Stimulated activated CD4-positive, alpha-beta T cell treated with anti-CD3 and anti-CD28 coated beads, Interleukin-2, amount 100 ng/mL, for 4 hours (primary cell): Measurements from ENCODE around the gene ZCCHC24.
A peak's percentile ranks its signal among the peaks of the same experiment; 100 is the strongest.

Experiments
- DNase-seq: peaks from one replicate; pipeline ENCODE4 v3.0.0-alpha.2; 2020; ENCODE audit warnings: low read depth

The ZCCHC24 gene

DNA sequence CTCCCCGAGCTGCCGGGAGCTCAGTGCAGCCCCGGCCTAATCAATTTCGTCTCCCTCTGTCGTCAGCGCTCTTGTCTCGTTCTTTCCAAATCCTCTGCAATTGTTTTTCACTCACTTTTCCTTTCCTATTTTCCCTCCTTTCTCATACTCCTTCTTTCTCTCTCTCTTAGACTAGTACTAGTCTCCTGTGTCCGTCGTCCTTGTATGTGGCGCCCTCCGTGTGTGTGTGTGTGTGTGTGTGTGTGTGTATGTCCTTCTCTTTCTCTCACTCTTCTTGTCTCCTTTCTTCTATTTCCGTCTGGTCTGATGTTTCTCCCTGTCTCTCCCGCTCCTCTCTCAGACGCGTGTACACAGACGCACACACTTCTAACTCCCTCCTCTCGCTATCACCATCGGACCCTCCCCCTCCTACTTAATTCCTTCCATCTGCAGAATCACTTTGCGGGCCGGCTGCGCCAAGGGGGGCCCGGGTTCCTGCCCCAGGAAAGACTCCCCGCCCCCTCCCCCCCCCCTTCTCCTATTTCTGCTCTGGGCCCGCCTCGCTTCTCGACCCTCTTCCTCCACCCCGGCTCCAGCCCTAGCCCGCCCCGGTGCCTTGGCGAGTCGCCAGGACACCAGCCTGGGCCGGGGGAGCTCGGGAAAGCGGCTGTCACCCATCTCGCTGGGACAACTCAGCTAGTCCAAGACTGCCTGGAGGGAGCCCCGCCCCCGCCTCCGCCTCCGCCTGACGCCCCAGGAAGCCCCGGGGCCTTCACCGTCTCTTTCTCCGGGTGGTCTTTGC is 743 bp upstream of the ZCCHC24 start:
- DNase-seq = no peak

DNA sequence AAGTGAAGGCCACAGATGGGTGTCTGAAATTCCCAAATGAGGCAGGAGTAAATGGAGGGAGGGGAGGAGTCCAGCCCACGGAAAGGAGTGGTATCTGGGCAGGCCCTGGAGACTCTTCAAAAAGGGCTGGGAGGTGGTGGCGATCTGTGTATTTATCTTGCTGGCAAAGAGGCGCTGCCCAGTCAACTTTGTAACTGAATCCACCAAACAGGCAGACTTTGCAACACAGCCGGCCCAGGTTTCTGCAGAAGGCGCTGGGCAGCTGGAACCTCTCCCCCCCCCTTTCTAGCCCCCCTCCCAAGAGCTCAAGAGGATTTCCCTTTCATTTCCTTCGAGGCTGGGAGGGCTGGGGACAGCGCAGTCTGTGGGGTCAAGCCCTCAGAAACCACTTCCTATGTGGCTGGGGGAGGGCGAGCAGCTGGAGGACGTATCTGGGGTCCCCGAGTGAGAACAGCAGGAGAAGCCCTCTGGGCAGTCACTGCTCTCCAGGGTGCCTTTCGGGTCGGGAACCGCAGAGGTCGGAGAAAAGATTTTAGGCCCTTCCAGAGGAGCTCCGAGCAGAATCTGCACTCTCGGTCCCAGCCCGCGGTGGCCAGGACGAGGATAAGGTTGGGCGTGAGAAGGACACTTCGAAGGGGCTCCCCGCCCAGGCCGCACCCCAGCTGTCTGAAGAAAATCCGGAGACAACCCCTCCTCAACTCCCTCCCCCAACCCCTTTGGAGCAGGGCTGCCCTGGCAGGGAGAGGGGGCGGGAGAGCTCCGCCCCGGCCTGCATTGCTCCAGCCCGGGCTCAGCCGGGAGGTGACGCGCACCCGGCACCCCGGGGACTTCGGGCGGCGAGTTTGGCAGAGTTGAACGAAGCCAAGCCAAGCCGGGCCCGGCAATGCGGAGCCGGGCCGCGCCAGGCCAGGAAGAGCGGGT is 965 bp downstream of the ZCCHC24 start:
- DNase-seq = peak; percentile 22

DNA sequence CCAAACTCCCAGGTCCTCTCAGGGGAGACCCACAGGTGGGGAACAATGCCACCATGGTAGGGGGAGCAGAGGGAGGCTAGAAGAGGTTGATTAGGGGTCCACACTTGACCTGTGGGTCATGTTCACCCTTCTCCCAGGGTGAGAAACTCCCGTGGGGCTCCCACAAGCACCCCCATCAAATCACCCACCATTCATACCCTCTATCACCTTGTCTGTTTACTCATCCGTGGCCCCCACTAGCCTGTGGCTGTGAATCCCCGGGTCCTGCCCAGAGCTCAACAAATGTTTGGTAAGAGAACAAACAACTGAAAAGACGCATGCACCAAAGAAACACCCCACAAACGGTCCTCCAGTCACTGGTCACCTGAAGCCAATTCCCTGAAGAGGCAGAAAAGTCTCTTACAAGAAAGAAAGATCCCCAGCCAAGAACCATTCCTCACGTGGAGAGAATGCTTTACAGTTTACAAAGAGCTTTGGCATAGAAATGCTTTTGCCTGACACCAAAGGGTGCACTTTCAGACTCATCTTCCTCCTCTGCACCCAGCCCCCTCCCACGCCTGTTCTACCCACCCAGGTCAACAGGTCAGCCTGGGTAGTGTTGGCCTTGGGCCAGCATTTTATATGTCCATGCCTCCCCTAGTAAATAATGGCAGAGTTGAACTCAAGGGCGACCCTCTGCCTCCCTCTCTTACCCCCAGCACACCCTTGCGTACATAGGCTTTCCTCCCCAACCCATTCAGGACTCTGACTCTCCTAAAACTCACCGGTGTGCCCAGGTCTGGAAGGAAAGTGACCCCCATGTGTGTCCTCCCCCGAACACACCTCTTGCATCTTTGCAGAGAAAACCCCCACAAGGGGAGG is 1.9 kb downstream of the ZCCHC24 start:
- no peak for DNase-seq

DNA sequence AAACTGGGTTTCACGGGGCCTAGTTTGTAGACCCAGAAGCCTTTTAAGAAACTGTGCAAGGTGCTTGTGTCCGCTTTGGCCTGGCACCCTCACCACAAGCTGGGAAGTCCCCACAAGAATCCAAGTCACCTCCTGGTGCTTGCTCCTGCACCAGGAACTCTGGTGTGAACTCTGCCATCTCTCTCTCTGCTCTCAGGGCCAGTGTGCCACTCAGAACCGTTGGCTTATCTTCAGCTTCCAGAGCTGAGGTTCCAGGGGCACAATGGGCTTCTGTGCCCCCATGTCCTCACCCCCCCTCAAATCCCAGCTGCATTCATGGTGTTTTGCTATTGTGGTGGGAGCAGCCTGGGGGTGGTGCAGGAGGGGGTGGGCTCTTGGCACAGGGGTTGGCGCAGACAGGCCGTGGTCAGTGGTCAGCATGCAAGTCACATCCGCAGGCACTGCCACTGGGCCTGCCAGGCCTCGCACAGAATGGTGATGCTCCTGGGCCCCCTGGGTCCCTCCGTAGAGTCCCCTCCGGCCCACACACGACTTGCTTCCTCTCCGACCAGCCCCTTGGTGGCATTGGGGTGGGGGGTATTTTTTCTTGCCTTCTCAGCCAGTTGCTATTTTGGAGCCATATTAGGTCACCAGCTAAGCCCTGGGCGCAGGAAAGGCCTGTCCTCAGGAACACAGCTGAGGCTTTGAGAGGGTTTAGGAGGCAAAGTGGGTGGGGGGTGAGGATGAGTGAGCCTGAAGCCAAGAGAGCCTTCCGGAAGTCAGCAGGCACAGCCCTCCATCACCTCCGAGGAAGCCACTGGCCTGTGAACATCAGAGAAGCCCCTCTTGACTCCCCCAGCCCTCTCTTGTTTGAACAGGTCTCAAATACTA is 3.0 kb downstream of the ZCCHC24 start:
- no peak for DNase-seq

DNA sequence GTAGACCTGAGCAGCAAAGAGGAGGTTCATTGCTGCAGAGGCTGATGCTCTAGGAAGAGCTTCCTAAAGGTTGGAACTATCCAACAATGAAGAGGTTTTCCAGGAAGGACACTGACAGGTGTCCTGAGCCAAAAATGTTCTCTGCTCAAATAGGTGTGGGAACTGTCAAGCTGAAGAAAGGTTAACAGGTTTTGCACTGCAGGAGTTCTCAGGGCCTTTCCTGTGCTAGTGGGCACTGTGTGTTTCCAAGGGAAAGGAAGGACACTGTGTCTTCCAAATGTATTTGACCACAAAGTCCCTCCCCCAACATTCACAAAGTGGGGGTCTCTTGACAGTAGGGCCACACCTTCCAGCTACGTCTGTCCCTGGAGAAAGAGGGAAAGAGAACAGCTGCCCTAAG is 4.0 kb downstream of the ZCCHC24 start:
- no peak for DNase-seq

DNA sequence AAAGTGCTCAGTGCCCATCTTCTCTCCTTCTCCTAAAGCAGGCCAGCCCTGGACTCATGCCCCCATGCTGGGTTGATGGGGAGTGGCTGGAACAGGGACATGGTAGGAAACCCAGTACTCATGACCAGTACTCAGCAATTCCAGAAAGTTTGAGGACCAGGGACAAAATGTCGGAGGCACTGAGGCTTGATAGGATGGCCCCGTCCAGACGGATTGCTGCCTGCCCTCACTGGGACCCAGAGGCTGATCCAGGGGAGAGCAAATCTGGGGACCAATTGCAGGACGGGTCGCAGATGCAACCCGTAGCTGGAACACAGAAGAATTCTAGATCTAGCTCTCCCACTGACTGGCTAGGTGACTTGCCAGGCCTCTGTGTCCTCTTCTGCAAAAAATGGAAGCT is 5.1 kb downstream of the ZCCHC24 start:
- DNase-seq = no peak

DNA sequence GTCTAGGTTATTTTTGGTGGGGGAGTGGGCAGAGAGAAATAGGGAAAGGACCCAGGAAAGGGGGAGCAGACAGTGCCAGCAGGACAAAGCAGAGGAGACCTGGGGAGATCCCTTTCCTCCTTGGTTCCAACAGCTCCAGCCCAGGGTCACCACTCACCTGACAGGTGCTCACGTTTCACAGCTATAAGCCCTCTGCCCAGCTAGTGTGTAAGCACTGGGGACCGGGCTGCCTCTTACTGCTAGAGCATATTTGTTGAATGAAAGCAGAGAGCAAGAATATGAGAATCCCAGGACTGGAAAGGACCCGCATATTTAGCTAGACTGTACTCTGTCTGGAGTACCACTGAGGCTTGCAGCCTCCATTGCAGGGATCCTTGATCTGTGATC is 6.7 kb downstream of the ZCCHC24 start:
- no peak for DNase-seq

DNA sequence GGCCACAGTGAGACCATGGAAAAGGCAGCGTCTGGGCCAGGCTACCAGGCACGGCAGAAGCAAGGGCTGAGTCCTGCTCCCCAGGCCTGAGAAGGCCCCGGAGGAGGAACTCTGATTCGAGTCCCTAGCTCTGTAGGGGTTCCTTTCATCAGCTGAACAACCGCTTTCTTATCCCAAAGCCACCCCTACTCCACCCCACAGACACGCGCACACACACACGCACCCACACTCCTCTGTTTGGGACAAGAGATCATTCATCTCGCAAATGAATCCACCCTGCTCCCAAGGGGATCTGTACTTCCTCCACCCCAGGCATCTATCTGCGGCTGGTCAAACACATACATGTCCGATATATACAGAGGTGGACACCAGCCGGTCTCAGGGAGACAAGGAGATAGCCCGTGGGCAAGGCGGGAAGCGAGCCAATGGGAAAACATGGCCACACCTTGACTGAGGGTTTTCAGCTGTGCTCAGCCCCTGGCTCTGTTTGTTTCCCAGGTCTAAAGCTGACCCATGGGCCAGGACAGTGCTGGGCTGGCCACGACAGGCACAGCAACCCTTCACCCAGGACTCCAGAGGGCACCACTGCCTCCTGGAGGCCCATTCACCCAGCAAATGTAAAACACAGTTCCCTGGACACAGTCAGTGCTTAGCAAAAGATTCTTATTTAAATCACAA is 7.3 kb downstream of the ZCCHC24 start:
- no peak for DNase-seq

DNA sequence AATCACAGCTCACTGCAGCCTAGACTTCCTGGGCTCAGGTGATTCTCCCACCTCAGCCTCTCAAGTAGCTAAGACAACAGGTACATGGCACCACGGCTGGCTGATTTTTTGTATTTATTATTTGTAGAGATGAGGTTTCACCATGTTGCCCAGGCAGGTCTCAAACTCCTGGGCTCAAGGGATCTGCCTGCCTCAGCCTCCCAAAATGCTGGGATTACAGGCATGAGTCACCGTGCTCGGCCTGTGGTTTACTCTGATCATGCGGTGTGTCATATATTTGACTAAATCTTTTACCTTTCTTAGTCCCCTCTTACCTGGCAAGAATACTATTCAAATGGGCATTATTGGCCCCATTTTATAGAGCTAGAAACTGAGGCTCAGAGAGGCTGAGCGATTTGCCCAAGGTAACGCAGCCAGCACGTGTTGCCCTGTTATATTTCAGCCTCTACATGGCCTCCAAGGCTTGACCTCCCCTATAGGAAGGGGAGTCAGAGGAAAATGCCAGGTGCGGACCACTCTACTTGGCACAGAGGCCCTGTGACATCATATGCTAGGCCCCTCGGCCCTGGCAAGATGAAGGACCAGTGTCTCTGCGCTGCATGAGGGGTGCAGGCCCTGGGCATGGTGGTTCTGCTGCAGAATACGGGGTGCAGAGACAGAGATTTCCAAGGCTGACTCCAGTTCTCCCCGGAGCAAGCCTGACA is 8.2 kb downstream of the ZCCHC24 start:
- DNase-seq = no peak

DNA sequence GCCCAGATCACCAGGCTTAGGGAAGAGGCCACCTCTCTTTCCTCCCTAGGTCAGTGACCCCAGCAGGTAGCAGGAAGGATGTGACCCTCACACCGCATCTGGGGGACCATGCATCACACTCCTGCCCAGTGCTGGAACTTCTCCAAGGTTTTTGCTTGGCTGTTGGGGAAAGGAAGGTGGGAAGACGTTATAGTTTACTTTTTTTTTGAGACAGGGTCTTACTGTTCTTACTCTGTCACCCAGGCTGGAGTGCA is 8.6 kb downstream of the ZCCHC24 start:
- no peak for DNase-seq

DNA sequence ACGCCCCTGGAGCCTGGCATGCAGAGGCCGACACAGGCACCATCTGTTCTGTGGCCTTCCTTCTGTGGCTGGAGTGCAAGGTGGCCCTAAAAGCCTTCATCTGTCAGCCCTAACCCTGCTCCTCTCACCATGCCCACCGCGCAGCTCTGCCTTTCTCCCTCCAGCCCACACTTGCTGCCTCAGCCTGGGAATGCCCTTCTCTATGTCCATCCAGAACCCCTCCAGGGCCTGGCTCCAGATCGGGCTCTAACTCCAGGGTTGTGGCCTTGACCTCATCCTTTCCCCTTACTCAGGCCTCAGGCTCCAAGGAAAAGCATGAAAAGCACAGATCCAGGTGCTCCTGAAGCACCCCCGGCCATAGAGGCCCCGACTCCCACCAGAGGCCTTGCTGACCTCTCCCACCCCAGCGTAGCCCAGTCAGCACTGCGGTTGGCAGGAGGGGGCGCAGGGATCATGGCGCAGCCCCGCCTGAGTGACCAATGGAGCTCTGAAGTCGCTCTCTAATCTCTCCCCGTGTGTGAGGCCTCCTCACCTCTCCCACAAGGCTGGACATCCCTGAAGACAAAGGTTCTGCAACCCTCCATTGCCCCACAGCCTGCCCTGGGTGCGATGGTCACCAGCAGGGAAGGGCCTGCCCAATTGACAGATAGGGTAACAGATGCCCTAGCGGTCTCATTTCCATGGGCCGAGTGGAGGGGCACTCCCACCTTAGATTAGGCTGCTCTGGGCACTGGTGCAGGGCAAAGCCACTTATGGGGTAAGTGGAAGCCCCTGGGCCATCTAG is 9.2 kb downstream of the ZCCHC24 start:
- no peak for DNase-seq

DNA sequence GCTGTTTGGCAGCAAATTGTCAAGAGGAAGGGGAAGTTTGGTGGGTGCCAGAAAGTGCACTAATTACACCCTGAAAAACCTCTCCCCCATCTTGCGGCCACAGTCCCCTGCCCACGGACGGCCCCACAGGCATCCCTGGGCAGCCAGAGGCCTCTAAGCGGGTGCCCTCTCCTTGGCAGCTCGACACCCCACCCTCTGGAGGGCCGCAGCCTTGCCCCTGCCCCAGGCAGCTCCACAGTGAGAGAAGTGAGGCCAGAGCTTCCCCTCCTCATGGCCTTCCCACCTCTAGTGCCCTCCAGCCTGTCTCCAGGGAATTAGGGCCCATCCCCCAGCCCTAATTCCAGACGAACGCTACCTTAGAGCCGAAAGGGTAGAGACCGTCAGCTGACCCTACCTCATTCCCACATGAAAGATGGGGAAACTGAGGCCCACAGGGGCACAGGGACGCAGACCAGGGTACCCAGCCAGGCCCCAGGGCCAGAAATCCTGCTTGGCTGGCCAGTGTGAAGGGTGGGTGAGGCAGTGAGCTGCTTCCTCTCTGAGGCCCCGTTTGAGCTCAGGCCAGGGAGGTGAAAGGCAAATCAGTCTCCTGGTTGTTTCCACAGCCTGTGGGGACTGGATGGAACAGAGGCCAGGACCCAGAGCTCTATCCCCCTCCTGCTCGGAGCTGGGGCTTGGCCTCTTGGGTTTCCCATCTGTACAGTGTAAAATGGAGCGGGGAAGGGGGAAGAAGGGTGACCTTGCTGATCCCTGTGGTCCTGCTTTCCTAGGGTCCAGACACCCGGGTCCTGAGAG is 10.0 kb downstream of the ZCCHC24 start:
- DNase-seq = no peak

DNA sequence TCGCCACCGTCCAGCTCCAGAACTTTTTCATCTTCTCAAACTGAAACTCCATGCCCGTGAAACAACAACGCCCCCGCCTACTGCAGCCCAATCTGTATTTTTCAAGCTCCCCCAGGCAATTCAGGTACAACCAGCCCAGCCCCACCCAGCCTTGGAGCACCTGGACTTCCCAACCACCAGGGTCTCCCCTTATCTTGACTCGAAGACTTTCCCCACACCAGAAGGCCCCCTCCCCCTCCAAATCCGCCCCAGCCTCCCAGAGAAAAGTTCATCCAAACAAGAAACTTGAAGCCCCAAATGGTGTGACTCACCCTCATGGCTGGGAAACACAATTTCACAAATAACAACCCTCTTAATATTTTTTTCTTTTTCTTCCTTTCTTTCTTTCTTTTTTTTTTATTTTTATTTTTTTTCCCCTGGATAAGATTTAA is 10.6 kb downstream of the ZCCHC24 start:
- DNase-seq = no peak

DNA sequence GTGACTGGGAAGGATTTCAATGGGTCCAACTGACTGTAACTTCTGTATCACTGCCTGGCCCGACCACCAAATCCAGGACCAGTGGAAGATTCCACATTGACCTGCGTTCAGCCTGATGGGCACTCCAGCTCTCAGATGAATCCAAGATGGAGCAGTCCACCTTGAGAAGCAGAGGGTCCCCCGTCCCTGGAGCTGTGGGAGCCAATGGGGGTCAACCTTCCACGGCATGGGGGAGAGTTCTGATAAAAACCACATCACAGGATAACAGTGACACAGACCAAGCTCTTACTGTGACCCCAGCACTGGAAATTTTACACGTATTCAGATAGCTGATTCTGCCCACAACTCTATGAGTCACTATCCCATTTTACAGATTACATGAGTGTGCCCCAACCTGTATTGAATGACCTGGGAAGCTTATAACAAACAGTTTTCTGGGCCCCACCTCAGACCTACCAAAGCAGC is 11.2 kb downstream of the ZCCHC24 start:
- DNase-seq = no peak

DNA sequence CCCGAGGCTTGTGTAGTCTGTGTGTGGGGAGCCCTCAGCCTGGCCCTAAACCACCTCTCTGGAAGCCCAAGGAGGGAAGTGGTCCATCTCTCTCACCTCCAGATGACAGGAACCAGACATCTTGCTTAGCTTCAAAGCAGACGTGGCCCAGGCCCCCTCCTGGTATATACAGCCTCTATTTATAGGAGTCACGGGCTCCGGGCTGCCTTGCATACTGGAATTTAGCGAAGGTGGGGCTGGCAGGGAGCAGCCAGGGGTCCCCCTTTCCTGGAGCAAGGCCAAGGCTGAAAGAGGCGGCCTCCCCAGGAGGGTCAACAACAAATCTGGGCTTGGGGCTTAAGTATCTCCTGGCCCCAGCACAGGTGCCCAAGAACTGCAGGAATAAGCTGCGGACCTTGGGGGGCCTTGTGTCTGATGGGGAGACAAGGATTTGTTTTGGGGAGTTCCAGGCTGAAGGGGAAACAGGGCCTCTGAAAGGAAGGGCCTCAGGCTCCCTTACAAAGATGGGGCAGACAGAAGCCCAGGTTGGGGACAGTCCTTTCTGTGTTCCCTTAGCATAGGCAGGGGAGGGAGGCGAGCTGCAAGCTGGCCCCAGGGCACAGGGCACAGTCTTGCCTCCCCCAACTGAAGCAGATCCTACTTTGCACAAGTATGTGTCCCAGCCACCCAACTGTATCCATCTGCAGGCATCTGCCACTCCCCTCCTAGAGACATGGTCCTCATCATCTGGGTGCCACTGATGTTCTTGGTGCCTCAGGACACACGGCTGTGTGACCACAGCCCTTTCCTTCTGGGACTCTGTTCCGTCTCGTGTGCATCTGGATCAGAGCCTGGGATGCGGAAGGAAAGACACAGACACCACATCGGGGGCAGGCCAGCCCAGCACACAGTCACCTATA is 11.9 kb downstream of the ZCCHC24 start:
- no peak for DNase-seq

DNA sequence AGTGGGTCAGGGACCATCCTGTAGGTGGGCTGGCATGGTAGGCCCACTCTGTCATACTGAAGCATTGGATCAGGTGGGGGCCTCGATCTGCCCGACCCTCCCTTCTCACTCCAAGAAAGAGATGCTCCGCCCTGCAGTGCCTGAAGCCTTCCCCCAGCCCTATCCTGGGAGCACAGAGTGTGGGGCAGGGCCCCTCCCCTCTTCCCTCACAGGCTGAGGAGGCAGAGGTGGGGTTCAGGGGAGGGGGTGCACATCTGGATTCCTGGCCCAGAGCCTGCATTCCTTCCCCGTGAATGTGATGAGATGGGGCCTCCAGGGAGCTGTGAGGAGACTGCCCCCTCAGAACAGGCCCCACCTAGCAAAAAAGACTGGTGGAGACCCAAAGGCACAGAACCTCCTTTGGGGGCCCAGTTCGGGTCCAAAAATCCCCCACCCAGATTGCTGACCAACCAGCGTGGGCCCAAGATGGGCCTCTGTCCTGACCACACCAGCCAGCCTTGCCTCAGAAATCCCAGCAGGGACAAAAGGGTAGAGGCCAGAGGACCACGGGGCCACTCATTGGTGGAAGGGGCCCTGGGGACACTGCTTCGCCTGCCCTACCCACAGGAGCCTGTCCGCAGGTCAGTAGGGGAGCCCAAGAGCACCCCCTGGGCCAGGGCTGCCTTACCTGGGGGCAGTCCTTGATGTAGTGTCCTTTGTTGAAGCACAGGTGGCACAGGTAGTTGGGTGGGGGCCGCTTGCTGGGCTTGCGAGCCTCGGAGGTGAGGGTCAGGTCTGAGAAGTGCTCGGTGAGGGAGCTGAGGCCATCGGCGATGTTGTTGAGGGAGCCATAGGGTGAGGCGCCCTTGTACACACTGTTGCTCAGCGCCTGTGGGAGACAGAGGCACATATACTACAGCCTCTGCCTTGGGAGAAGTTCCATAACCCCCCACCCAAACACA is 13.3 kb downstream of the ZCCHC24 start:
- no peak for DNase-seq
